Measurements from ENCODE around the gene RHBDD3.

The RHBDD3 gene

GRCh38 chr22:29310065-29310862 lies 42.5 kb upstream of the RHBDD3 start:
- peaks cover 44% of the 10 kb centered on the region for H3K4me1 ChIP-seq (ENCODE audit: control insufficient read depth, insufficient read depth, low read length)
- H3K27me3 ChIP-seq (ENCODE audit: control insufficient read depth, insufficient read depth, low read length) = peaks cover 16% of the 10 kb centered on the region
- H3K36me3 ChIP-seq (ENCODE audit: control insufficient read depth, insufficient read depth, low read length) = no peaks in the 10 kb centered on the region
- H3K9ac ChIP-seq (ENCODE audit: low read length) = no peak overlapping the region
- H3K4me3 ChIP-seq (ENCODE audit: low read length) = peak overlapping the region; percentile 7
- H3K27ac ChIP-seq (ENCODE audit: low read depth, low read length) = peak overlapping the region; percentile 82

- Histone ChIP-seq H3K27me3 (ENCODE audit: control insufficient read depth, insufficient read depth, low read length) (peaks cover 12% of the 10 kb centered on the region), H3K4me3 (ENCODE audit: low read length) (peak overlapping the region; percentile 37), H3K27ac (ENCODE audit: low read depth, low read length) (peak overlapping the region; percentile 82), H3K36me3 (ENCODE audit: control insufficient read depth, insufficient read depth, low read length) (no peaks in the 10 kb centered on the region), H3K9ac (ENCODE audit: low read length) (no peak overlapping the region), H3K4me1 (ENCODE audit: control insufficient read depth, insufficient read depth, low read length) (peaks cover 44% of the 10 kb centered on the region)
Measured at GRCh38 chr22:29309332-29310064, 41.7 kb upstream of the RHBDD3 start.

DNA sequence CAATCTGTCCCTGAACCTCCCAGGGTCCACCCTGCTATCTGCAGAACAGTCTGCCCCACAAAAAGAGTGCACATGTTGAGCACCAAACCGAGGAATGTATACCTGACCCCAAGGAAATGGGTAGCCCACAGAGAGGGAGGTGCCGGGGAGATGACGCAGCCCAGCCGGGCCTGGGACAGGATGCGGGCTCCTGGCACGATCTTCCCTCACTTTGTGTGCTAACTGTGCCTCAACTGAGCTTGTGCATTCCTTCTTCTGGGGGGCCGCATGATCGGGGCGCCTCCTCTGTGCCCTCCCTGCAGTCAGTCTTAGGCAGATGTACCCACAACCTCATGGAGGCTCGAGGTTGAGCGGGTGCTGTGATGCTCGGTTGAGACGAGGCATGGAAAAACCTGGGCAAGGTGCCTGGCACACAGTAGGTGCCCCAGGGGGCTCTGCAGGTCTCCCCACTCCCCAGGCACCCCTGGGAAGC lies 41.0 kb upstream of the RHBDD3 start:
- H3K27me3 ChIP-seq (ENCODE audit: control insufficient read depth, insufficient read depth, low read length) = peaks cover 5% of the 10 kb centered on the region
- peak overlapping the region; percentile 37 for H3K4me3 ChIP-seq (ENCODE audit: low read length)
- H3K9ac ChIP-seq (ENCODE audit: low read length) = no peak overlapping the region
- no peaks in the 10 kb centered on the region for H3K36me3 ChIP-seq (ENCODE audit: control insufficient read depth, insufficient read depth, low read length)
- peaks cover 39% of the 10 kb centered on the region for H3K4me1 ChIP-seq (ENCODE audit: control insufficient read depth, insufficient read depth, low read length)
- H3K27ac ChIP-seq (ENCODE audit: low read depth, low read length) = peak overlapping the region; percentile 82

GRCh38 chr22:29308148-29308790 lies 40.5 kb upstream of the RHBDD3 start:
- Histone ChIP-seq H3K4me3 (ENCODE audit: low read length) (peak overlapping the region; percentile 93), H3K4me1 (ENCODE audit: control insufficient read depth, insufficient read depth, low read length) (peaks cover 36% of the 10 kb centered on the region), H3K27ac (ENCODE audit: low read depth, low read length) (peak overlapping the region; percentile 82), H3K36me3 (ENCODE audit: control insufficient read depth, insufficient read depth, low read length) (no peaks in the 10 kb centered on the region), H3K9ac (ENCODE audit: low read length) (no peak overlapping the region), H3K27me3 (ENCODE audit: control insufficient read depth, insufficient read depth, low read length) (peaks cover 4% of the 10 kb centered on the region)

DNA sequence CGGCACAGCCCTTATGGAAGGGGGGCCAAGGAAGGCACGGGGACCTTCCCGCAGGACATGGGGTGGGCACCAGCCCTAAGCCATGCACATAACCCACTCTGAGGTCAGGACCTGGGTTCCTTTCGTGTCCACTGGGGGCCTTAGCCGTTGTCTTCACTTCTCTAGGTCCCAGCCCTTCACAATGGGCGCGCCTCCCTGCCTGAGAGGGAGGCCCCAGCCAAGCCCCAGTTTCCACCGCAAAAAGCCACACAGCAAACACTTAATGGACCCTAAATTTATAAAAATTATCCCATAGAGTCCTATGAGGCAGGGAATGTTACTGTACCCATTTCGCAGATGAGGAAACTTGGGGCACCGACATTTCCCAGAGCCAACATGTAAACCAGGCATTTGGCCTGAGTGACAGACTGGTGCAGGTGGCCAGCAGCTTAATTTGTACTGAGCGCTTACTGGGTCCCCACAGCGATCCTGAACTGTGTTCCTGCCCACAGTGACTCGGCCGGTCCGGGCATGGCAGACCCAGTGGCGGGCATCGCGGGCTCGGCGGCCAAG lies 39.9 kb upstream of the RHBDD3 start:
- no peaks in the 10 kb centered on the region for H3K27me3 ChIP-seq (ENCODE audit: control insufficient read depth, insufficient read depth, low read length)
- peaks cover 35% of the 10 kb centered on the region for H3K4me1 ChIP-seq (ENCODE audit: control insufficient read depth, insufficient read depth, low read length)
- H3K36me3 ChIP-seq (ENCODE audit: control insufficient read depth, insufficient read depth, low read length) = no peaks in the 10 kb centered on the region
- H3K9ac ChIP-seq (ENCODE audit: low read length) = peak overlapping the region; percentile 62
- H3K27ac ChIP-seq (ENCODE audit: low read depth, low read length) = peak overlapping the region; percentile 82
- H3K4me3 ChIP-seq (ENCODE audit: low read length) = peak overlapping the region; percentile 93

GRCh38 chr22:29306835-29307595 lies 39.2 kb upstream of the RHBDD3 start:
- no peaks in the 10 kb centered on the region for H3K27me3 ChIP-seq (ENCODE audit: control insufficient read depth, insufficient read depth, low read length)
- H3K9ac ChIP-seq (ENCODE audit: low read length) = peak overlapping the region; percentile 62
- H3K27ac ChIP-seq (ENCODE audit: low read depth, low read length) = peak overlapping the region; percentile 82
- peaks cover 35% of the 10 kb centered on the region for H3K4me1 ChIP-seq (ENCODE audit: control insufficient read depth, insufficient read depth, low read length)
- peak overlapping the region; percentile 93 for H3K4me3 ChIP-seq (ENCODE audit: low read length)
- H3K36me3 ChIP-seq (ENCODE audit: control insufficient read depth, insufficient read depth, low read length) = no peaks in the 10 kb centered on the region

- peak within 1 kb of the TSS; percentile 62 for H3K9ac ChIP-seq (ENCODE audit: low read length)
- peak within 1 kb of the TSS; percentile 93 for H3K4me3 ChIP-seq (ENCODE audit: low read length)
- peak within 1 kb of the TSS; percentile 82 for H3K27ac ChIP-seq (ENCODE audit: low read depth, low read length)
- H3K27me3 ChIP-seq (ENCODE audit: control insufficient read depth, insufficient read depth, low read length) = no peaks in the 10 kb centered on the region
- no peaks in the 10 kb centered on the region for H3K36me3 ChIP-seq (ENCODE audit: control insufficient read depth, insufficient read depth, low read length)
- peaks cover 35% of the 10 kb centered on the region for H3K4me1 ChIP-seq (ENCODE audit: control insufficient read depth, insufficient read depth, low read length)
Measured at GRCh38 chr22:29306175-29306834, 38.5 kb upstream of the RHBDD3 start, which contains the start of gene GAS2L1. Gene GAS2L1 (plus strand): TSS chr22:29306650. CDS start chr22:29308106, 1,456 bp downstream.

DNA sequence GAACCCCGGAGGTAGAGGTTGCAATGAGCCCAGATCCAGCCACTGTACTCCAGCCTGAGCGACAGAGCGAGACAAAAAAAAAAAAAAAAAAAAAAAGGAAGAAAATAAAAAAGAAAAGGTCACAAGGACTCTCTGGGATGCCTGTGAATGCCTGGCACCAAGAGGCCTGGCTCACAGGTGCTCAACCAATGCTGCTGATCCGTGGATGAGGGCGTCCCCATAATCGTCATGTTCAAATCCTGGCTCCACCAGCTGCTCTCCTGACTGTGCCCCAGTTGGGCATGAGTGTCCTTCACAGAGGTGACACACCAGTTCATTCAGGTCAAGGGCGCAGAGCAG lies 38.0 kb upstream of the RHBDD3 start:
- Histone ChIP-seq H3K36me3 (ENCODE audit: control insufficient read depth, insufficient read depth, low read length) (peaks cover 3% of the 10 kb centered on the region), H3K27me3 (ENCODE audit: control insufficient read depth, insufficient read depth, low read length) (no peaks in the 10 kb centered on the region), H3K27ac (ENCODE audit: low read depth, low read length) (peak overlapping the region; percentile 14), H3K4me3 (ENCODE audit: low read length) (peak overlapping the region; percentile 93), H3K9ac (ENCODE audit: low read length) (no peak overlapping the region), H3K4me1 (ENCODE audit: control insufficient read depth, insufficient read depth, low read length) (peaks cover 30% of the 10 kb centered on the region)

DNA sequence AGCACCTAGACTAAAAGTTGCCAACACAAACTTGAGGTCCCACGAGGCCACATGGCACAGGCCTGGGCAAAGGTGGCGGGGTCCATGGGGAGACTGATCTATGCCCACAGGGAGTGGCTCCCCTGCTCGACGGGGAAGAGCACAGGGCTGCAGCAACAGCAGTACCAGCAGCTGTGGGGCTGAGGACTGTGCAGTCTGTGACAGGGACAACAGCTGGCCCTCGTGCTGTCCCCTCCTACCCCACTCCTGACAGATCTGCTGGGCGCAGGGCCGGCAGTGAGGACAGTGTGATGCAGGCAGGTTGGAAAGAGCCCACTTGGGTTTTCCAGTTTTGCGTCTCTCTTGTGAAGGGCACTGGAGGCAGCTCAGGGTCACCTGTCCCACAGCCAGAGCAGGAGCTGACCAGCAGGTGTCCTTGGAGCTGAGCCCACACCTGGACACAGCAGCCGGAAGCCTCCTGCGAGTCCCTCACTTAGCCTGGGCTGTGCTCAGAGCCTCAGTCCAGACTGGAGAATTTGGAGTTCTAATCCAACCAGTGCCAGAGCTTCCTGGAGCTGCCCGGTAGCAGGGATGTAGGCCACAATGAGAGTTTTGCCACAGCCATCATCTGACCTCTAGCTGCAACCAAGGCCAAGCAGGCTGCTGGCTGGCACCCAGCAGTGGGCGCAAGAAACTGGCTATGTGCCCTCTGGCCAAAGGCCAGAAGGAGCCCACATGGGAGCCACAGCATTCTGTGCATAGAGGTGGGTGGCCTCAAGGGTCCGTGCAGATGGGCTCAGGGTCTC lies 35.1 kb upstream of the RHBDD3 start:
- no peak overlapping the region for H3K9ac ChIP-seq (ENCODE audit: low read length)
- H3K27me3 ChIP-seq (ENCODE audit: control insufficient read depth, insufficient read depth, low read length) = no peaks in the 10 kb centered on the region
- H3K4me1 ChIP-seq (ENCODE audit: control insufficient read depth, insufficient read depth, low read length) = peaks cover 11% of the 10 kb centered on the region
- H3K4me3 ChIP-seq (ENCODE audit: low read length) = no peak overlapping the region
- H3K36me3 ChIP-seq (ENCODE audit: control insufficient read depth, insufficient read depth, low read length) = peaks cover 24% of the 10 kb centered on the region
- peak overlapping the region; percentile 40 for H3K27ac ChIP-seq (ENCODE audit: low read depth, low read length)

DNA sequence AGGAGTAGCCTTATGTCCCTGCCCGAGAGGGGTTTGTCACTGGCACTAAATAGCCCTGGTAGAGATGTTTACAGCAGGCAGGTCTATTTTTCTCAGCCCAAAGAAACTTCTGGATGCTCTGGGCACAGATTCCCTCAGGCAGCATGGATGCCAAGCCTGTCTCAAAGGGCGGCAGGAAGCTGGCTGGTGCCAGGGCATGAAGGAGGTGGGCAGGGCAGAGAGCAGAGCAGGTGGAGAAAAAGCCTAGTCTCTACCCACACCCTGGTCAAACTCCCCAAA lies 34.6 kb upstream of the RHBDD3 start:
- H3K9ac ChIP-seq (ENCODE audit: low read length) = no peak overlapping the region
- H3K27me3 ChIP-seq (ENCODE audit: control insufficient read depth, insufficient read depth, low read length) = no peaks in the 10 kb centered on the region
- no peak overlapping the region for H3K27ac ChIP-seq (ENCODE audit: low read depth, low read length)
- H3K36me3 ChIP-seq (ENCODE audit: control insufficient read depth, insufficient read depth, low read length) = peaks cover 30% of the 10 kb centered on the region
- peaks cover 6% of the 10 kb centered on the region for H3K4me1 ChIP-seq (ENCODE audit: control insufficient read depth, insufficient read depth, low read length)
- no peak overlapping the region for H3K4me3 ChIP-seq (ENCODE audit: low read length)
